K562 (cell line): ENCODE results near the gene SLC9A1. TPM values are rescaled to one million over a fixed set of nuclear protein-coding genes. Genes with fewer than 3 reads are reported as not detected.
A peak's percentile ranks its signal among the peaks of the same experiment; 100 is the strongest.

ENCODE experiments used
- ATF3 ChIP-seq, 2 experiments: fragments of 450-650 bp in 1 of 2; sonication (generic) in 1 of 2; formaldehyde crosslinking in 1 of 2; IDR thresholded peaks in 1 of 2; conservative IDR thresholded peaks in 1 of 2; 2 replicates each; pipeline versions ENCODE4 v1.6.1 to v1.8.1; 2016 to 2023; ENCODE audit warnings: mild to moderate bottlenecking in 2 of 2, moderate library complexity in 2 of 2, inconsistent platforms in 1 of 2, missing genetic modification reagents in 1 of 2
- CBX3 ChIP-seq, 2 experiments: IDR thresholded peaks; 1 replicate in 1 of 2; 2 replicates in 1 of 2; pipeline ENCODE4 v1.6.1; 2012; ENCODE audit warnings: inconsistent platforms in 2 of 2, low read length in 2 of 2, borderline replicate concordance in 1 of 2, control low read depth in 1 of 2
- CEBPB ChIP-seq: fragments of 450-650 bp; IDR thresholded peaks from 2 replicates; pipeline ENCODE4 v1.6.1; 2016; ENCODE audit warnings: missing genetic modification characterization, missing compliant biosample characterization
- DACH1 ChIP-seq: fragments of 450-650 bp; IDR thresholded peaks from 2 replicates; pipeline ENCODE4 v1.6.1; 2018; ENCODE audit not compliant: partially characterized antibody
- GATA2 ChIP-seq: sonication (generic); formaldehyde crosslinking; IDR thresholded peaks from 2 replicates; pipeline ENCODE4 v1.4.0; 2020; ENCODE audit warnings: mild to moderate bottlenecking, missing genetic modification reagents
- IRF1 ChIP-seq: sonication (generic); formaldehyde crosslinking; IDR thresholded peaks from 2 replicates; pipeline ENCODE4 v1.8.0; 2022; ENCODE audit warnings: missing genetic modification reagents, mild to moderate bottlenecking, borderline replicate concordance
- NFATC3 ChIP-seq: fragments of 450-650 bp; IDR thresholded peaks from 2 replicates; pipeline ENCODE4 v1.6.1; 2017; ENCODE audit warnings: mild to moderate bottlenecking
- NFIX ChIP-seq: fragments of 250-450 bp; sonication (Bioruptor Pico); IDR thresholded peaks from 2 replicates; pipeline ENCODE4 v1.4.0; 2020; ENCODE audit warnings: low read depth, mild to moderate bottlenecking, moderate library complexity
- POLR2B ChIP-seq: fragments of 450-650 bp; IDR thresholded peaks from 2 replicates; pipeline ENCODE4 v1.6.1; 2018; ENCODE audit warnings: low read depth; ENCODE audit not compliant: partially characterized antibody
- PYGO2 ChIP-seq: fragments of 450-650 bp; IDR thresholded peaks from 2 replicates; pipeline ENCODE4 v1.6.1; 2016; ENCODE audit warnings: mild to moderate bottlenecking, missing genetic modification characterization, moderate library complexity, missing compliant biosample characterization
- TAF7 ChIP-seq: fragments of 450-650 bp; IDR thresholded peaks from 2 replicates; pipeline ENCODE4 v1.6.1; 2016; ENCODE audit warnings: missing genetic modification characterization, missing compliant biosample characterization
- TEAD4 ChIP-seq, 2 experiments: sonication (generic) in 1 of 2; formaldehyde crosslinking in 1 of 2; IDR thresholded peaks; 2 replicates each; pipeline versions ENCODE4 v1.6.1 to v1.8.0; 2012 to 2022; ENCODE audit warnings: borderline replicate concordance in 1 of 2, inconsistent platforms in 1 of 2, low read length in 1 of 2, mild to moderate bottlenecking in 1 of 2, missing genetic modification reagents in 1 of 2
- USF2 ChIP-seq: sonication (generic); formaldehyde crosslinking; IDR thresholded peaks from 2 replicates; pipeline ENCODE4 v1.5.0; 2020; ENCODE audit warnings: missing genetic modification reagents
- XRCC5 ChIP-seq: fragments of 200-400 bp; formaldehyde crosslinking; IDR thresholded peaks from 2 replicates; pipeline ENCODE4 v1.6.1; 2017; ENCODE audit warnings: low read depth, mild to moderate bottlenecking, low read length
- ZMIZ1 ChIP-seq, 2 experiments: fragments of 150-350 bp in 1 of 2; IDR thresholded peaks; 2 replicates each; pipeline ENCODE4 v1.6.1; 2012 to 2016; ENCODE audit warnings: low read depth in 2 of 2, low read length in 2 of 2, mild to moderate bottlenecking in 1 of 2, moderate library complexity in 1 of 2
- ZNF124 ChIP-seq: sonication (generic); formaldehyde crosslinking; IDR thresholded peaks from 2 replicates; pipeline ENCODE4 v1.8.1; 2022; ENCODE audit warnings: missing genetic modification reagents
- ZNF197 ChIP-seq: fragments of 200-800 bp; sonication (Bioruptor generic); IDR thresholded peaks from 2 replicates; pipeline ENCODE4 v1.6.1; 2016; ENCODE audit warnings: low read depth, missing genetic modification characterization, missing compliant biosample characterization
- ZNF639 ChIP-seq, 2 experiments: fragments of 200-800 bp in 1 of 2; sonication (Bioruptor generic) in 1 of 2; sonication (generic) in 1 of 2; formaldehyde crosslinking in 1 of 2; IDR thresholded peaks in 1 of 2; conservative IDR thresholded peaks in 1 of 2; 2 replicates each; pipeline versions ENCODE4 v1.5.0 to v1.6.1; 2016 to 2020; ENCODE audit warnings: missing compliant biosample characterization in 1 of 2, missing genetic modification characterization in 1 of 2, missing genetic modification reagents in 1 of 2
- polyA plus RNA-seq, 8 experiments: library from polyadenylated mRNA; depleted of rRNA in 4 of 8; stranded (reverse) in 5 of 8; unstranded in 3 of 8; fragments of >200 nt; fragmentation: Nextera tagmentation in 2 of 8; fragmentation: Illumina TruSeq in 1 of 8; extraction: Ambion mirVana in 2 of 8; extraction: Trizol in 1 of 8; gene quantifications; 2 replicates each; pipeline versions ENCODE4 v1.2.1 to v1.2.3, GENCODE V29; 2011 to 2014; ENCODE audit warnings: inconsistent platforms in 1 of 8, missing spikeins in 1 of 8
- total RNA-seq, 7 experiments: library from RNA; depleted of rRNA in 6 of 7; stranded (reverse); fragments of >200 nt in 6 of 7; fragmentation: Illumina TruSeq in 2 of 7; extraction: Trizol in 2 of 7; gene quantifications; 2 replicates each; pipeline versions ENCODE4 v1.2.1 to v1.2.3, GENCODE V29; 2011 to 2021; ENCODE audit warnings: low replicate concordance in 1 of 7

The SLC9A1 gene
- total and polyA plus RNA-seq, 9 of the 15 experiments (the other 6 are each of a cell fraction or from before 2014, with no cell fraction given), result 0.59 to 14.4 (median 2.0) TPM

- TF ChIP-seq USF2 (CRISPR knock-in tag), result no peak
- TF ChIP-seq POLR2B, result no peak
- no peak for TF ChIP-seq ZNF124
- no peak for TF ChIP-seq ZNF197 (CRISPR knock-in tag)
- TF ChIP-seq TAF7 (tag), result no peak
- peak in 1 of 2 experiments; percentile 43; a peak in 1 of 3 replicates for TF ChIP-seq CBX3 (IDR thresholded peaks at IDR 0.05; ENCODE audit: borderline replicate concordance in 1 of 2, low read length in 2 of 2)
- peak in 1 of 2 experiments; percentile 52; a peak in 1 of 4 replicates for TF ChIP-seq ZMIZ1 (IDR thresholded peaks at IDR 0.05; ENCODE audit: low read depth in 2 of 2, low read length in 2 of 2)
- no peak for TF ChIP-seq ZNF639 (CRISPR knock-in tag; conservative IDR thresholded peaks at IDR 0.05 in 1 of 2, IDR thresholded peaks at IDR 0.05 in 1 of 2)
- TF ChIP-seq CEBPB, result peak; percentile 100
- TF ChIP-seq IRF1, result no peak
- TF ChIP-seq TEAD4 (IDR thresholded peaks at IDR 0.05; ENCODE audit: low read length), result 0 out of 2 replicates have a peak, but pooled peaks have one; percentile 42
- no peak for TF ChIP-seq TEAD4 (CRISPR knock-in tag; IDR thresholded peaks at IDR 0.05; ENCODE audit: borderline replicate concordance)
- no peak for TF ChIP-seq PYGO2 (tag)
- TF ChIP-seq DACH1, result peak; percentile 75
- peak; percentile 54; the same call in 1 of the 2 replicates for TF ChIP-seq NFATC3
- TF ChIP-seq GATA2, result no peak
- no peak for TF ChIP-seq NFIX (CRISPR knock-in tag)
- peak; percentile 65; the same call in 1 of the 2 replicates for TF ChIP-seq ATF3 (IDR thresholded peaks at IDR 0.05)
- TF ChIP-seq ATF3 (CRISPR knock-in tag; conservative IDR thresholded peaks at IDR 0.05), result 0 out of 2 replicates have a peak, but pooled peaks have one; percentile 71
- TF ChIP-seq XRCC5, result peak; percentile 89; the same call in 1 of the 2 replicates
Measured at GRCh38 chr1:27097484-27097917, 57.4 kb downstream of the SLC9A1 start (continued).
